HCT116 (cell line): Measurements from ENCODE around the gene HDAC11. TPM values are rescaled to one million over a fixed set of nuclear protein-coding genes. Genes with fewer than 3 reads are reported as not detected.
"Not testable (repeated sequence)": the region's sequence is repeated elsewhere in the genome, so short reads cannot be mapped to it uniquely, and the experiment has no call there.

Experiments
- ATAC-seq: fragments of 200-7000 bp; cut with Tn5 transposase; 2 replicates; pipeline ENCODE4 v1.9.1; 2020; ENCODE audit warnings: mild to moderate bottlenecking, moderate library complexity
- BruUV-seq: library from RNA; stranded (reverse); fragments of 400-500 nt; replicated peaks from 2 replicates; lab custom pipeline; 2021; lab: Mats Ljungman, UMichigan
- CTCF ChIA-PET: fragments of 300-600 bp; sonication (Branson Sonifier 250); formaldehyde crosslinking; loops from one replicate; lab custom pipeline; 2021; ENCODE audit warnings: antibody characterized with exemption; lab: Charles Lee
- POLR2A ChIA-PET: fragments of 300-600, 350-600 bp; sonication (Branson Sonifier 250); formaldehyde crosslinking; loops from one replicate; lab custom pipeline; 2021; ENCODE audit warnings: antibody characterized with exemption; lab: Charles Lee
- RAD21 ChIA-PET, 2 experiments: fragments of 300-600 bp; sonication (Branson Sonifier 250); formaldehyde crosslinking; loops; one replicate each; lab custom pipeline; 2023; ENCODE audit warnings: low total read pairs in 2 of 2; ENCODE audit not compliant: uncharacterized antibody in 2 of 2, unreplicated experiment in 2 of 2, low non-redundant PET in 1 of 2; lab: Charles Lee
- DNase-seq: peaks from one replicate; pipeline ENCODE4 v3.0.0-alpha.2; 2010; ENCODE audit warnings: low read depth, low spot score
- H2AFZ ChIP-seq: fragments of 200-600 bp; shearing (Covaris generic), sonication (generic); 2 replicates; pipeline ENCODE4 v1.6.1; 2017; ENCODE audit warnings: low read depth, mixed run types, mixed read lengths, antibody characterized with exemption, low read length; ENCODE audit not compliant: poor library complexity, severe bottlenecking
- H3K27ac ChIP-seq: 2 replicates; pipeline ENCODE4 v1.5.1; 2012; ENCODE audit warnings: low read depth, low read length
- H3K27me3 ChIP-seq: fragments of 200-600 bp; sonication (generic); 2 replicates; pipeline ENCODE4 v1.6.1; 2016; ENCODE audit warnings: mixed run types, low read length, mixed read lengths; ENCODE audit not compliant: insufficient read depth
- H3K36me3 ChIP-seq, 2 experiments: fragments of 200-500 bp in 1 of 2; fragments of 200-600 bp in 1 of 2; sonication (Bioruptor generic) in 1 of 2; sonication (generic) in 1 of 2; 2 replicates each; pipeline versions ENCODE4 v1.5.1 to v1.6.1; 2014 to 2016; ENCODE audit warnings: low read length in 2 of 2, inconsistent platforms in 1 of 2, mixed read lengths in 1 of 2, mixed run types in 1 of 2; ENCODE audit not compliant: insufficient read depth in 2 of 2, control insufficient read depth in 1 of 2
- H3K4me1 ChIP-seq, 2 experiments: fragments of 200-600 bp in 1 of 2; sonication (generic) in 1 of 2; 2 replicates each; pipeline versions ENCODE4 v1.5.1 to v1.6.1; 2012 to 2017; ENCODE audit warnings: low read length in 2 of 2, inconsistent platforms in 1 of 2, mild to moderate bottlenecking in 1 of 2, mixed read lengths in 1 of 2, mixed run types in 1 of 2, moderate library complexity in 1 of 2; ENCODE audit not compliant: insufficient read depth in 2 of 2, control insufficient read depth in 1 of 2
- H3K4me2 ChIP-seq: fragments of 200-600 bp; sonication (generic); 2 replicates; pipeline ENCODE4 v1.6.1; 2017; ENCODE audit warnings: mixed run types, low read length, mixed read lengths
- H3K4me3 ChIP-seq, 2 experiments: fragments of 200-600 bp in 1 of 2; sonication (generic) in 1 of 2; replicated peaks in 1 of 2; 2 replicates each; pipeline ENCODE4 v1.5.1; 2011 to 2016; ENCODE audit warnings: low read length in 2 of 2, control low read depth in 1 of 2, low read depth in 1 of 2, mild to moderate bottlenecking in 1 of 2, mixed read lengths in 1 of 2, mixed run types in 1 of 2
- H3K79me2 ChIP-seq: fragments of 200-600 bp; sonication (generic); 2 replicates; pipeline ENCODE4 v1.6.1; 2017; ENCODE audit warnings: mild to moderate bottlenecking, mixed run types, low read length, moderate library complexity, mixed read lengths; ENCODE audit not compliant: insufficient read depth
- H3K9ac ChIP-seq: fragments of 200-600 bp; sonication (generic); 2 replicates; pipeline ENCODE4 v1.6.1; 2016; ENCODE audit warnings: low read length, mixed read lengths
- H3K9me2 ChIP-seq: fragments of 200-600 bp; sonication (generic), shearing (Covaris generic); 2 replicates; pipeline ENCODE4 v1.6.1; 2017; ENCODE audit warnings: mixed run types, mild to moderate bottlenecking, moderate library complexity; ENCODE audit not compliant: insufficient read depth
- H3K9me3 ChIP-seq, 2 experiments: fragments of 200-500 bp in 1 of 2; fragments of 200-600 bp in 1 of 2; sonication (Bioruptor generic) in 1 of 2; sonication (generic) in 1 of 2; 2 replicates each; pipeline ENCODE4 v1.6.1; 2014 to 2017; ENCODE audit warnings: low read length in 2 of 2, mixed read lengths in 2 of 2, inconsistent platforms in 1 of 2, low read depth in 1 of 2, mild to moderate bottlenecking in 1 of 2, mixed run types in 1 of 2, moderate library complexity in 1 of 2; ENCODE audit not compliant: control insufficient read depth in 1 of 2, insufficient read depth in 1 of 2
- H4K20me1 ChIP-seq: fragments of 200-600 bp; sonication (generic), shearing (Covaris generic); 2 replicates; pipeline ENCODE4 v1.6.1; 2017; ENCODE audit warnings: mixed run types, mild to moderate bottlenecking, moderate library complexity; ENCODE audit not compliant: insufficient read depth
- intact Hi-C: fragments of 100-400 bp; cut with micrococcal nuclease; formaldehyde crosslinking; loops from 2 replicates; pipeline ENCODE4 v1.10.0; 2022
- total RNA-seq: library from RNA; stranded (reverse); gene quantifications from one replicate; pipeline ENCODE4 v1.2.1, GENCODE V29; 2021; ENCODE audit not compliant: unreplicated experiment
- TF ChIP-seq, protein P1 (sequence below): IDR thresholded peaks from 2 replicates; pipeline ENCODE4 v1.6.1; 2012; ENCODE audit warnings: low read depth

The HDAC11 gene
- total RNA-seq, 1 experiment from 2014 or later, result 16.1 TPM

DNA sequence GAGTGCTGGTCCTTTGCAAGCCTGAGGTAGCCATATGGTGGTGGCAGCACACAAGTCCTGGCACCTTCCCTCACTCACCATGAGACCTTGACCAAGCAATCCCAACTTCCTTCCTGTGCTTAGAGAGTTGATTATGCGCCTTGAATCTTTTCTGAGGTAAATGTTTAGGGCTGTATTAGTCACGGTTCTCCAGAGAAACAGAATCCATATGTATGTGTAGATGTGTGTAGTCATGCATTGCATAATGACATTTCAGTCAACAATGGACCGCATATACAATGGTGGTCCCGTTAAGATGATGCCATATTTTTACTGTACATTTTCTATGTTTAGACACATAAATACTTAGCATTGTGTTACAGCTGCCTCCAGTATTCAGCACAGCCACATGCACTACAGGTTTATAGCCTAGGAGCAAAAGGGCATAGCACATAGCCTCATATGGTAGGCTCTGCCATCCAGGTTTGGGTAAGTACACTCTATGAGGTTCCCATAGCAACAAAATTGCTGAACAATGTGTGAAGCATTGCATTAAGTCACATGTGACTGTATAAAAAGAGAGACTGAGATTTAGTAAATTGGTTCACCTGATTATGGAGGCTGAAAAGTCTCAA is 39.8 kb upstream of the HDAC11 start (continued):
- TF ChIP-seq, protein P1, sequence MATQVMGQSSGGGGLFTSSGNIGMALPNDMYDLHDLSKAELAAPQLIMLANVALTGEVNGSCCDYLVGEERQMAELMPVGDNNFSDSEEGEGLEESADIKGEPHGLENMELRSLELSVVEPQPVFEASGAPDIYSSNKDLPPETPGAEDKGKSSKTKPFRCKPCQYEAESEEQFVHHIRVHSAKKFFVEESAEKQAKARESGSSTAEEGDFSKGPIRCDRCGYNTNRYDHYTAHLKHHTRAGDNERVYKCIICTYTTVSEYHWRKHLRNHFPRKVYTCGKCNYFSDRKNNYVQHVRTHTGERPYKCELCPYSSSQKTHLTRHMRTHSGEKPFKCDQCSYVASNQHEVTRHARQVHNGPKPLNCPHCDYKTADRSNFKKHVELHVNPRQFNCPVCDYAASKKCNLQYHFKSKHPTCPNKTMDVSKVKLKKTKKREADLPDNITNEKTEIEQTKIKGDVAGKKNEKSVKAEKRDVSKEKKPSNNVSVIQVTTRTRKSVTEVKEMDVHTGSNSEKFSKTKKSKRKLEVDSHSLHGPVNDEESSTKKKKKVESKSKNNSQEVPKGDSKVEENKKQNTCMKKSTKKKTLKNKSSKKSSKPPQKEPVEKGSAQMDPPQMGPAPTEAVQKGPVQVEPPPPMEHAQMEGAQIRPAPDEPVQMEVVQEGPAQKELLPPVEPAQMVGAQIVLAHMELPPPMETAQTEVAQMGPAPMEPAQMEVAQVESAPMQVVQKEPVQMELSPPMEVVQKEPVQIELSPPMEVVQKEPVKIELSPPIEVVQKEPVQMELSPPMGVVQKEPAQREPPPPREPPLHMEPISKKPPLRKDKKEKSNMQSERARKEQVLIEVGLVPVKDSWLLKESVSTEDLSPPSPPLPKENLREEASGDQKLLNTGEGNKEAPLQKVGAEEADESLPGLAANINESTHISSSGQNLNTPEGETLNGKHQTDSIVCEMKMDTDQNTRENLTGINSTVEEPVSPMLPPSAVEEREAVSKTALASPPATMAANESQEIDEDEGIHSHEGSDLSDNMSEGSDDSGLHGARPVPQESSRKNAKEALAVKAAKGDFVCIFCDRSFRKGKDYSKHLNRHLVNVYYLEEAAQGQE, result no peak

DNA sequence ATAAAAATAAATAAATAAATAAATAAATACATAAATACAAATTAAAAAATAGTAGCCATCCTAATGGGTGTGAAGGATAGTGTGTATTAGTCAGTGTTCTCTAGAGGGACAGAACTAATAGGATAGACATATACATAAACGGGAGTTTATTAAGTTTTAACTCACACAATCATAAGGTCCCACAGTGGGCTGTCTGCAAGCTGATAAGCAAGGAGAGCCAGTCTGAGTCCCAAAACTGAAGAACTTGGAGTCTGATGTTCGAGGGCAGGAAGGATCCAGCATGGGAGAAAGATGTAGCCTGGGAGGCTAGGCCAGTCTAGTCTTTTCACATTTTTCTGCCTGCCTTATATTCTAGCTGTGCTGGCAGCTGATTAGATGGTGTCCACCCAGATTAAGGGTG is 37.2 kb upstream of the HDAC11 start:
- H3K9me3 ChIP-seq, RAD21 ChIA-PET, H3K9me2 ChIP-seq, H4K20me1 ChIP-seq, H3K4me1 ChIP-seq, DNase-seq, ATAC-seq, H3K36me3 ChIP-seq, H3K9ac ChIP-seq, H3K79me2 ChIP-seq, H3K27ac ChIP-seq, H3K4me3 ChIP-seq, H3K4me2 ChIP-seq, POLR2A ChIA-PET, BruUV-seq, intact Hi-C loops, H3K27me3 ChIP-seq, H2AFZ ChIP-seq: not testable (repeated sequence)
- CTCF ChIA-PET, result interaction anchor here (1.1 kb wide), 1 partner anchor 10 kb away, joined by 3 read pairs; no protein-coding TSS in a partner anchor
